ENCODE data around the gene KCNK3. TPM values are rescaled to one million over a fixed set of nuclear protein-coding genes. Genes with fewer than 3 reads are reported as not detected.

KCNK3 gene
- total and polyA plus RNA-seq, 2 donors from 2014 or later = 2.1 to 8.1 TPM

DNA sequence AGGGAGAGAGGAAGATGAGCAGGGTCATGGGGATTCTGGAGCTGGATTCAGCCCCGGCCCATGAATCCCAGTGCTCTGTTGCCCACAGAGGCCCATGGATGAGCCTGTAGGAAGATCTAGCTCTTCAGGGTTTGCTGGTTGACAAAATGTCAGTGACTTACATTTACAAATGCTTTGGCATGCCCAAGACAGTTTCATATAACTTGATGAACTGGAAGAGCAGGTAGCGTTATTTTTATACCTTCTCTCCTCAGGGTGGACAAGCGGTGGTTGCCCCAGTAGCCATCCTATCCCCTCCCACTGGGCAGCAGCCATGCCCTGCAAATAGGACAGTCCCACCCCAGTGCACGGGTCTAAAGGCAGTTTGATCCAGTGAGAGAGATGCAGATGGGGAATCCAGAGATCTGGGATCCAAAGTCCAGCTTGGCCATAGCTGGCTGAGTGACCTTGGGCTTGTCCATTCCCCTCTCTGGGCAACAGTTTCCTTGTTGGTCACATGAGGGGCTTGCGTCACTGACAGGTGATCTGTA lies 21.5 kb upstream of the KCNK3 start:
- FAIRE-seq (no peak), DNase-seq (peak in 1 of 5 donors; percentile 11)
- Histone ChIP-seq H3K4me1 (ENCODE audit: control insufficient read depth in 2 of 3, insufficient read depth in 2 of 3, low read depth in 1 of 3, low read length in 3 of 3) (no peaks in the 10 kb centered on the region), H3K9ac (ENCODE audit: low read length in 3 of 3) (no peak overlapping the region), H3K9me3 (ENCODE audit: control insufficient read depth in 2 of 3, insufficient read depth in 1 of 3, low read length in 3 of 3) (no peaks in the 10 kb centered on the region), H3K27me3 (ENCODE audit: control insufficient read depth, insufficient read depth, low read length) (no peaks in the 10 kb centered on the region), H3K27ac (ENCODE audit: low read depth in 2 of 2, low read length in 2 of 2) (no peak overlapping the region), H3K4me3 (ENCODE audit: low read length in 3 of 3) (no peak overlapping the region), H3K36me3 (ENCODE audit: control insufficient read depth in 2 of 3, insufficient read depth in 3 of 3, low read length in 3 of 3) (no peaks in the 10 kb centered on the region)
- TF ChIP-seq, protein P1, sequence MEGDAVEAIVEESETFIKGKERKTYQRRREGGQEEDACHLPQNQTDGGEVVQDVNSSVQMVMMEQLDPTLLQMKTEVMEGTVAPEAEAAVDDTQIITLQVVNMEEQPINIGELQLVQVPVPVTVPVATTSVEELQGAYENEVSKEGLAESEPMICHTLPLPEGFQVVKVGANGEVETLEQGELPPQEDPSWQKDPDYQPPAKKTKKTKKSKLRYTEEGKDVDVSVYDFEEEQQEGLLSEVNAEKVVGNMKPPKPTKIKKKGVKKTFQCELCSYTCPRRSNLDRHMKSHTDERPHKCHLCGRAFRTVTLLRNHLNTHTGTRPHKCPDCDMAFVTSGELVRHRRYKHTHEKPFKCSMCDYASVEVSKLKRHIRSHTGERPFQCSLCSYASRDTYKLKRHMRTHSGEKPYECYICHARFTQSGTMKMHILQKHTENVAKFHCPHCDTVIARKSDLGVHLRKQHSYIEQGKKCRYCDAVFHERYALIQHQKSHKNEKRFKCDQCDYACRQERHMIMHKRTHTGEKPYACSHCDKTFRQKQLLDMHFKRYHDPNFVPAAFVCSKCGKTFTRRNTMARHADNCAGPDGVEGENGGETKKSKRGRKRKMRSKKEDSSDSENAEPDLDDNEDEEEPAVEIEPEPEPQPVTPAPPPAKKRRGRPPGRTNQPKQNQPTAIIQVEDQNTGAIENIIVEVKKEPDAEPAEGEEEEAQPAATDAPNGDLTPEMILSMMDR (IDR thresholded peaks at IDR 0.05; ENCODE audit: borderline replicate concordance, extremely low read depth, insufficient read depth) = no peak
- intact Hi-C loops (cut with DNase I) = no loop called here

DNA sequence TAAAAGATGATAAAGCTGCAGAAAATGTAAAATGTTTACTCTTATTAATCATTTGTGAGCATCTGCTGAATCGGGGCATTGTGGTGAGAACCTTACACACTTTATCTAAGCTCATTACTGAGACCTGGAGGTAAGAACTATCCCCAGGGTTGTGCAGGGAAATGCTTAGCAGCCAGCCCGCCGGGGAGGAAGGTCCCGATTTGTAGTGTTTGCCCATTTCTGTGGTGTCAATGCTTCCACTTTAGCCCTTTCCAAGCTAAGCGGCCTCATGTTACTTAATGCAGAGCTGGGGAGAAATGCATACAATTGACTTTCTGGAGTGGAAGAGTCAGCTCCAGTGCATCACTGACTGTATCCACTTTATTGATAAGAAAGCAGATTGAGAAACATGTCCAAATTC lies 20.8 kb upstream of the KCNK3 start:
- no peak overlapping the region for H3K4me3 ChIP-seq (ENCODE audit: low read length in 3 of 3)
- H3K36me3 ChIP-seq (ENCODE audit: control insufficient read depth in 2 of 3, insufficient read depth in 3 of 3, low read length in 3 of 3) = no peaks in the 10 kb centered on the region
- H3K9ac ChIP-seq (ENCODE audit: low read length in 3 of 3) = no peak overlapping the region
- no peaks in the 10 kb centered on the region for H3K4me1 ChIP-seq (ENCODE audit: control insufficient read depth in 2 of 3, insufficient read depth in 2 of 3, low read depth in 1 of 3, low read length in 3 of 3)
- intact Hi-C loops (cut with DNase I) = no loop called here
- DNase-seq = no peak
- TF ChIP-seq, protein P1 (IDR thresholded peaks at IDR 0.05; ENCODE audit: borderline replicate concordance, extremely low read depth, insufficient read depth) = no peak
- no peak for FAIRE-seq
- H3K27me3 ChIP-seq (ENCODE audit: control insufficient read depth, insufficient read depth, low read length) = no peaks in the 10 kb centered on the region
- H3K27ac ChIP-seq (ENCODE audit: low read depth in 2 of 2, low read length in 2 of 2) = no peak overlapping the region
- no peaks in the 10 kb centered on the region for H3K9me3 ChIP-seq (ENCODE audit: control insufficient read depth in 2 of 3, insufficient read depth in 1 of 3, low read length in 3 of 3)

DNA sequence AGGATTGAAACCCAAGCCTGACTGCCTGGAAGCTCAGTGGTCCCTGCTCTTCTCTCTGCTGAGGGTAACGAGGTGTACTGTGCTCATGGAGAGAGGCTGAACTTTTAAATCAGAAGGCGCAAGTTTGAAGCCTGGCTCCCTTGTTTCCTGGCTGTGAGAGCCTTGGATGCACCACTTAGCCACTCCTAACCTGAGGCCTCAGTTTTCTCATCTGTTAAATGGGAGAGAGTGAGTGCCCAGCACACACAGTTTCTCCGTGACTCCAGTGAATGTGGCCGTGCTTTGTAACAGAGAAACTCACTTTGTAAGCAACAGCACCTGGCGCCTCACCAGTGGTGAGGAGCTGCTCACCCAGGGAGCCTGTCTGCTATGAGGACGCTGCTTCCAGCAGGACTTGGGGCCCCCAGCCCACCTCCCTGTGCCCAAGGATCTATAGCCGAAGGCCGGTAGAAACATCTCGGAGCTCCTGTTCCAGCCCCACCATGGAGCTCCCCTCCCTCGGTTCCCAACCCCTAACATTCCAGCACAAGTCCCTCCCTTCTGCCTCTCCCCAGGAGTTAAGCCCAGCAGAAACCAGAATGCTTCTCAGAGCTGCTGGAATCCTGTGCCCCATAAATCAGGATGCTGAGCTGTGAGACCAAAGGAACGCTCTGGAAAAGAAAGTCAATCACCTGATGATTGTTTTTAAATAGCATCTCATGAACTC lies 20.3 kb upstream of the KCNK3 start:
- no peaks in the 10 kb centered on the region for H3K9me3 ChIP-seq (ENCODE audit: control insufficient read depth in 2 of 3, insufficient read depth in 1 of 3, low read length in 3 of 3)
- no peaks in the 10 kb centered on the region for H3K27me3 ChIP-seq (ENCODE audit: control insufficient read depth, insufficient read depth, low read length)
- no peak overlapping the region for H3K27ac ChIP-seq (ENCODE audit: low read depth in 2 of 2, low read length in 2 of 2)
- H3K4me1 ChIP-seq (ENCODE audit: control insufficient read depth in 2 of 3, insufficient read depth in 2 of 3, low read depth in 1 of 3, low read length in 3 of 3) = no peaks in the 10 kb centered on the region
- no peak for FAIRE-seq
- DNase-seq = peak in 4 of 5 donors; percentile 37 to 78 (median 44)
- H3K9ac ChIP-seq (ENCODE audit: low read length in 3 of 3) = no peak overlapping the region
- intact Hi-C loops (cut with DNase I) = no loop called here
- H3K4me3 ChIP-seq (ENCODE audit: low read length in 3 of 3) = no peak overlapping the region
- H3K36me3 ChIP-seq (ENCODE audit: control insufficient read depth in 2 of 3, insufficient read depth in 3 of 3, low read length in 3 of 3) = no peaks in the 10 kb centered on the region
- TF ChIP-seq, protein P1 (IDR thresholded peaks at IDR 0.05; ENCODE audit: borderline replicate concordance, extremely low read depth, insufficient read depth) = no peak
